ENCODE data around the gene ZNF543. TPM values are rescaled to one million over a fixed set of nuclear protein-coding genes. Genes with fewer than 3 reads are reported as not detected.

Gene ZNF543
- total and polyA plus RNA-seq, 2 of the 13 experiments (the other 11 are each of a cell fraction or from before 2014, with no cell fraction given): 2.1 to 8.9 TPM

GRCh38 chr19:57279418-57280164, 40.7 kb upstream of the ZNF543 start (continued):
- TF ChIP-seq, protein P1, sequence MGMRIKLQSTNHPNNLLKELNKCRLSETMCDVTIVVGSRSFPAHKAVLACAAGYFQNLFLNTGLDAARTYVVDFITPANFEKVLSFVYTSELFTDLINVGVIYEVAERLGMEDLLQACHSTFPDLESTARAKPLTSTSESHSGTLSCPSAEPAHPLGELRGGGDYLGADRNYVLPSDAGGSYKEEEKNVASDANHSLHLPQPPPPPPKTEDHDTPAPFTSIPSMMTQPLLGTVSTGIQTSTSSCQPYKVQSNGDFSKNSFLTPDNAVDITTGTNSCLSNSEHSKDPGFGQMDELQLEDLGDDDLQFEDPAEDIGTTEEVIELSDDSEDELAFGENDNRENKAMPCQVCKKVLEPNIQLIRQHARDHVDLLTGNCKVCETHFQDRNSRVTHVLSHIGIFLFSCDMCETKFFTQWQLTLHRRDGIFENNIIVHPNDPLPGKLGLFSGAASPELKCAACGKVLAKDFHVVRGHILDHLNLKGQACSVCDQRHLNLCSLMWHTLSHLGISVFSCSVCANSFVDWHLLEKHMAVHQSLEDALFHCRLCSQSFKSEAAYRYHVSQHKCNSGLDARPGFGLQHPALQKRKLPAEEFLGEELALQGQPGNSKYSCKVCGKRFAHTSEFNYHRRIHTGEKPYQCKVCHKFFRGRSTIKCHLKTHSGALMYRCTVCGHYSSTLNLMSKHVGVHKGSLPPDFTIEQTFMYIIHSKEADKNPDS (CRISPR knock-in tag; IDR thresholded peaks at IDR 0.05): no peak
- TF ChIP-seq, protein P2, sequence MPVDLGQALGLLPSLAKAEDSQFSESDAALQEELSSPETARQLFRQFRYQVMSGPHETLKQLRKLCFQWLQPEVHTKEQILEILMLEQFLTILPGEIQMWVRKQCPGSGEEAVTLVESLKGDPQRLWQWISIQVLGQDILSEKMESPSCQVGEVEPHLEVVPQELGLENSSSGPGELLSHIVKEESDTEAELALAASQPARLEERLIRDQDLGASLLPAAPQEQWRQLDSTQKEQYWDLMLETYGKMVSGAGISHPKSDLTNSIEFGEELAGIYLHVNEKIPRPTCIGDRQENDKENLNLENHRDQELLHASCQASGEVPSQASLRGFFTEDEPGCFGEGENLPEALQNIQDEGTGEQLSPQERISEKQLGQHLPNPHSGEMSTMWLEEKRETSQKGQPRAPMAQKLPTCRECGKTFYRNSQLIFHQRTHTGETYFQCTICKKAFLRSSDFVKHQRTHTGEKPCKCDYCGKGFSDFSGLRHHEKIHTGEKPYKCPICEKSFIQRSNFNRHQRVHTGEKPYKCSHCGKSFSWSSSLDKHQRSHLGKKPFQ (CRISPR knock-in tag; IDR thresholded peaks at IDR 0.05; ENCODE audit: insufficient replicate concordance): peak; percentile 79
- no peak for TF ChIP-seq ZBTB46 (CRISPR knock-in tag; IDR thresholded peaks at IDR 0.05; ENCODE audit: borderline replicate concordance)
- TF ChIP-seq IKZF1 (IDR thresholded peaks at IDR 0.05): no peak
- no peak for TF ChIP-seq ZFP41 (CRISPR knock-in tag; IDR thresholded peaks at IDR 0.05; ENCODE audit: borderline replicate concordance)
- TF ChIP-seq PRDM15 (CRISPR knock-in tag; IDR thresholded peaks at IDR 0.05): 0 out of 2 replicates have a peak, but pooled peaks have one; percentile 53
- TF ChIP-seq TBL1XR1 (IDR thresholded peaks at IDR 0.05; ENCODE audit: borderline replicate concordance, low read length, partially characterized antibody): peak; percentile 9
- TF ChIP-seq KLF6 (CRISPR knock-in tag; IDR thresholded peaks at IDR 0.05): peak; percentile 93
- no peak for TF ChIP-seq NFE2L2 (IDR thresholded peaks at IDR 0.05; ENCODE audit: low read length)
- TF ChIP-seq ZNF614 (CRISPR knock-in tag; IDR thresholded peaks at IDR 0.05; ENCODE audit: borderline replicate concordance): peak; percentile 73; the same call in 1 of the 2 replicates
- TF ChIP-seq RARA (CRISPR knock-in tag; IDR thresholded peaks at IDR 0.05): peak; percentile 53; the same call in 1 of the 2 replicates
- peak; percentile 78; the same call in 1 of the 2 replicates for TF ChIP-seq HDAC2 (CRISPR knock-in tag; IDR thresholded peaks at IDR 0.05)
- 0 out of 2 replicates have a peak, but pooled peaks have one; percentile 14 for TF ChIP-seq REL (CRISPR knock-in tag; conservative IDR thresholded peaks at IDR 0.05)
- TF ChIP-seq ZFX (CRISPR knock-in tag; IDR thresholded peaks at IDR 0.05; ENCODE audit: low read depth): peak; percentile 68; the same call in 1 of the 2 replicates
- no peak for TF ChIP-seq MAFF (IDR thresholded peaks at IDR 0.05; ENCODE audit: low read depth, low read length)
- TF ChIP-seq TFDP2 (CRISPR knock-in tag; IDR thresholded peaks at IDR 0.05): peak; percentile 77
- peak; percentile 80; the same call in 1 of the 2 replicates for TF ChIP-seq MIER3 (CRISPR knock-in tag; IDR thresholded peaks at IDR 0.05; ENCODE audit: borderline replicate concordance)
- no peak for TF ChIP-seq ZNF850 (CRISPR knock-in tag; conservative IDR thresholded peaks at IDR 0.05)
- peak; percentile 60 for TF ChIP-seq SALL2 (CRISPR knock-in tag; IDR thresholded peaks at IDR 0.05)
